Liver (tissue), 9 donors: ENCODE measurements around the gene ZNF530. TPM values are rescaled to one million over a fixed set of nuclear protein-coding genes. Genes with fewer than 3 reads are reported as not detected.
A peak's percentile ranks its signal among the peaks of the same experiment; 100 is the strongest.

Experiments used
- DNase-seq: peaks from one replicate; pipeline ENCODE4 v3.0.0-alpha.2; 2017; ENCODE audit warnings: low spot score
- H3K27ac ChIP-seq, 2 donors: one replicate each; pipeline ENCODE4 v1.7.0; 2013; ENCODE audit warnings: inconsistent platforms in 2 of 2, low read length in 2 of 2, control low read depth in 1 of 2, low read depth in 1 of 2, mild to moderate bottlenecking in 1 of 2
- H3K27me3 ChIP-seq, 4 donors: one replicate each; pipeline versions ENCODE4 v1.6.1 to v1.7.0; 2013; ENCODE audit warnings: low read length in 3 of 4, inconsistent platforms in 1 of 4, mild to moderate bottlenecking in 1 of 4, moderate library complexity in 1 of 4; ENCODE audit not compliant: control insufficient read depth in 4 of 4, insufficient read depth in 4 of 4
- H3K36me3 ChIP-seq, 4 donors: one replicate each; pipeline versions ENCODE4 v1.6.1 to v1.7.0; 2013; ENCODE audit warnings: low read length in 3 of 4, mild to moderate bottlenecking in 3 of 4, low read depth in 1 of 4, moderate library complexity in 1 of 4; ENCODE audit not compliant: control insufficient read depth in 4 of 4, insufficient read depth in 3 of 4
- H3K4me1 ChIP-seq, 4 donors: one replicate each; pipeline versions ENCODE4 v1.6.1 to v1.7.0; 2013; ENCODE audit warnings: low read length in 3 of 4, mild to moderate bottlenecking in 3 of 4, moderate library complexity in 1 of 4; ENCODE audit not compliant: control insufficient read depth in 4 of 4, insufficient read depth in 4 of 4
- H3K4me3 ChIP-seq, 3 donors: one replicate each; pipeline versions ENCODE4 v1.6.1 to v1.7.0; 2013; ENCODE audit warnings: low read length in 3 of 3, control low read depth in 1 of 3, low read depth in 1 of 3, mild to moderate bottlenecking in 1 of 3
- H3K9ac ChIP-seq, 2 donors: one replicate each; pipeline ENCODE4 v1.7.0; 2013; ENCODE audit warnings: low read length in 2 of 2, mild to moderate bottlenecking in 2 of 2, moderate library complexity in 2 of 2, control low read depth in 1 of 2, low read depth in 1 of 2
- H3K9me3 ChIP-seq, 4 donors: one replicate each; pipeline versions ENCODE4 v1.6.1 to v1.7.0; 2013; ENCODE audit warnings: low read length in 3 of 4; ENCODE audit not compliant: control insufficient read depth in 4 of 4
- ATF3 ChIP-seq: IDR thresholded peaks from 2 replicates; pipeline ENCODE4 v1.6.1; 2016; ENCODE audit warnings: antibody characterized with exemption
- CTCF ChIP-seq: fragments of 150-350 bp; IDR thresholded peaks from 2 replicates; pipeline ENCODE4 v1.5.1; 2017; ENCODE audit warnings: improper control_type of control experiment, low read depth, low read length; ENCODE audit not compliant: missing input control
- EGR1 ChIP-seq, 2 donors: IDR thresholded peaks; 2 replicates each; pipeline ENCODE4 v1.6.1; 2016 to 2018; ENCODE audit warnings: antibody characterized with exemption in 2 of 2, low read depth in 2 of 2
- FOXA1 ChIP-seq: IDR thresholded peaks from 2 replicates; pipeline ENCODE4 v1.6.1; 2016; ENCODE audit warnings: antibody characterized with exemption
- FOXA2 ChIP-seq: IDR thresholded peaks from 2 replicates; pipeline ENCODE4 v1.6.1; 2016; ENCODE audit warnings: antibody characterized with exemption
- GABPA ChIP-seq, 2 donors: IDR thresholded peaks in 1 of 2; conservative IDR thresholded peaks in 1 of 2; 2 replicates each; pipeline ENCODE4 v1.6.1; 2016; ENCODE audit warnings: antibody characterized with exemption in 2 of 2, mild to moderate bottlenecking in 1 of 2, moderate library complexity in 1 of 2
- HNF4A ChIP-seq, 2 donors: conservative IDR thresholded peaks; 2 replicates each; pipeline ENCODE4 v1.6.1; 2016; ENCODE audit warnings: antibody characterized with exemption in 2 of 2, mild to moderate bottlenecking in 2 of 2
- HNF4G ChIP-seq: IDR thresholded peaks from 2 replicates; pipeline ENCODE4 v1.6.1; 2016; ENCODE audit warnings: antibody characterized with exemption
- JUND ChIP-seq, 2 donors: IDR thresholded peaks; 2 replicates each; pipeline ENCODE4 v1.6.1; 2016; ENCODE audit warnings: antibody characterized with exemption in 2 of 2
- MAX ChIP-seq: IDR thresholded peaks from 2 replicates; pipeline ENCODE4 v1.6.1; 2016; ENCODE audit warnings: antibody characterized with exemption
- NR2F2 ChIP-seq: IDR thresholded peaks from 2 replicates; pipeline ENCODE4 v1.6.1; 2016; ENCODE audit warnings: antibody characterized with exemption
- RAD21 ChIP-seq, 2 donors: IDR thresholded peaks; 2 replicates each; pipeline ENCODE4 v1.6.1; 2016; ENCODE audit warnings: antibody characterized with exemption in 2 of 2, mild to moderate bottlenecking in 2 of 2
- REST ChIP-seq: IDR thresholded peaks from 2 replicates; pipeline ENCODE4 v1.6.1; 2016; ENCODE audit warnings: antibody characterized with exemption, mild to moderate bottlenecking
- RXRA ChIP-seq, 2 donors: IDR thresholded peaks; 2 replicates each; pipeline ENCODE4 v1.6.1; 2017 to 2018; ENCODE audit warnings: antibody characterized with exemption in 2 of 2, mild to moderate bottlenecking in 1 of 2
- SP1 ChIP-seq: IDR thresholded peaks from 2 replicates; pipeline ENCODE4 v1.6.1; 2018; ENCODE audit warnings: antibody characterized with exemption, mild to moderate bottlenecking
- TAF1 ChIP-seq: conservative IDR thresholded peaks from 2 replicates; pipeline ENCODE4 v1.6.1; 2016; ENCODE audit warnings: antibody characterized with exemption, mild to moderate bottlenecking
- YY1 ChIP-seq: IDR thresholded peaks from 2 replicates; pipeline ENCODE4 v1.6.1; 2016; ENCODE audit warnings: antibody characterized with exemption, mild to moderate bottlenecking
- ZBTB33 ChIP-seq: IDR thresholded peaks from 2 replicates; pipeline ENCODE4 v1.6.1; 2016; ENCODE audit warnings: antibody characterized with exemption
- WGBS: extraction: QIAGEN DNeasy Blood & Tissue Kit; methylation state at CpG from one replicate; pipeline ENCODE4 v1.1.7; 2013; 5-methylcytosine and 5-hydroxymethylcytosine counted together
- polyA plus RNA-seq, 2 donors: library from polyadenylated mRNA; stranded (reverse) in 1 of 2; unstranded in 1 of 2; fragments of 200-250 nt in 1 of 2; fragments of >200 nt in 1 of 2; fragmentation: Nextera tagmentation in 1 of 2; extraction: Ambion mirVana in 1 of 2; gene quantifications; one replicate each; pipeline versions ENCODE4 v1.2.1 to v1.2.3, GENCODE V29; 2013 to 2015
- total RNA-seq, 2 donors: library from RNA; depleted of rRNA; stranded (reverse); fragments of >200 nt; gene quantifications; one replicate each; pipeline ENCODE4 v1.2.3, GENCODE V29; 2014
- donor health status: healthy.
- donor health status: healthy.
- donor health status: healthy.
- donor health status: healthy.
- donor health status: healthy.

Gene ZNF530
- total and polyA plus RNA-seq, 4 donors: 0.86 to 7.1 (median 1.4) TPM

GRCh38 chr19:57578487-57579205, 21.0 kb upstream of the ZNF530 start, which contains the start of gene ZNF416:
ZNF416 (minus strand) TSS chr19:57578911; CDS start chr19:57578704, 207 bp downstream.
- H3K9me3 ChIP-seq: peaks cover 39 to 57% (median 52%) of the 10 kb centered on the region in 4 donors
- H3K4me3 ChIP-seq: peak within 1 kb of the TSS; percentile 89 to 98 (median 91)
- H3K36me3 ChIP-seq: peaks cover 6 to 33% (median 31%) of the 10 kb centered on the region in 4 donors
- TF ChIP-seq TAF1 (no peak), FOXA2 (peak; percentile 11), YY1 (peak; percentile 86), ZBTB33 (peak; percentile 97), HNF4A (conservative IDR thresholded peaks at IDR 0.05) (peak in 1 of 2 donors; percentile 28), GABPA (IDR thresholded peaks at IDR 0.05 in 1 of 2, conservative IDR thresholded peaks at IDR 0.05 in 1 of 2) (peak; percentile 82 to 97), REST (no peak), RAD21 (IDR thresholded peaks at IDR 0.05) (peak; percentile 59 to 67), CTCF (no peak), JUND (IDR thresholded peaks at IDR 0.05) (peak in 1 of 2 donors; percentile 6), HNF4G (no peak), FOXA1 (no peak), RXRA (IDR thresholded peaks at IDR 0.05) (peak in 1 of 2 donors; percentile 50), MAX (peak; percentile 95), SP1 (peak; percentile 53), EGR1 (IDR thresholded peaks at IDR 0.05; ENCODE audit: low read depth in 2 of 2) (no peak), ATF3 (no peak), NR2F2 (peak; percentile 64)
- H3K27ac ChIP-seq: no peak within 1 kb of the TSS
- under 1% methylated on average over 62 of the region's 62 CpGs for WGBS
- H3K9ac ChIP-seq: peak within 1 kb of the TSS in 1 of 2 donors; percentile 16
- peaks cover 3 to 13% (median 9%) of the 10 kb centered on the region in 4 donors for H3K4me1 ChIP-seq
- H3K27me3 ChIP-seq: peaks cover 0 to 4% (median 0%) of the 10 kb centered on the region in 4 donors
- DNase-seq: peak; percentile 94
